ENCODE results near the gene XYLB.
"Not testable (repeated sequence)": the region's sequence is repeated elsewhere in the genome, so short reads cannot be mapped to it uniquely, and the experiment has no call there.

XYLB gene

DNA sequence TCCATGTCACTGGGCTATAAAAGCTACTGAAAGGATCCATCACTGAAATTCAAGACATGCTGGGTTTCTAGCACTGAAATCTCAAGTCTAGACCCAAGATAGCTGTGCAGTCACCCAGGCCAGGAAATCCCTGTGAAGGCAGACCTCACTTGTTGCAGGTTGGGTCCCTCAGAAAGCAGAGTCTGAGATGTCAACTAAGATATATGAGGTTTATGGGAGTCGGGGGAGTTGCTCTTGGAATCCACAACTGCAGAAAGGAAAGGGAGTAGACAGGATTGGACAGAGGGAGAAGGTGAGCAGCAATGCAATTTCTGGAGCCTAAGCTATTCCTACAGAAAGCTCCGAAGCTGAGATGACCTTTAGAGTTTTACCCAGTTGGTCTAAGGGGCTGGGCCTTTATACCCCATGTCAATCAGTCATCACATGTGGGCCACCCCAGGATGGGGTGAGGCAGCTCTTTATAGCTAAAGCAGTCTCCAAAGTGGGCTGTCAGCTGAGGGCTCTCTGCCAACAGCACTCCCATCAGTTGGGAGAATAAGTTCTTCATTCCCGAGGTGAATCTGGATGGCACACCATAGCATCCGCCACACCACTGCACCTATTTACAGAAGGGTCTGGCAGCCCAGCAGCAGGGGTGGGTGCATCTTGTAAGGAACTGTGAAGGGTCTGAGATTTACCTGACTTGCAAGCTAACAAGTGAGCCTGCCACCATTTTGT lies 54.8 kb downstream of the XYLB start:
- no peak for DNase-seq

DNA sequence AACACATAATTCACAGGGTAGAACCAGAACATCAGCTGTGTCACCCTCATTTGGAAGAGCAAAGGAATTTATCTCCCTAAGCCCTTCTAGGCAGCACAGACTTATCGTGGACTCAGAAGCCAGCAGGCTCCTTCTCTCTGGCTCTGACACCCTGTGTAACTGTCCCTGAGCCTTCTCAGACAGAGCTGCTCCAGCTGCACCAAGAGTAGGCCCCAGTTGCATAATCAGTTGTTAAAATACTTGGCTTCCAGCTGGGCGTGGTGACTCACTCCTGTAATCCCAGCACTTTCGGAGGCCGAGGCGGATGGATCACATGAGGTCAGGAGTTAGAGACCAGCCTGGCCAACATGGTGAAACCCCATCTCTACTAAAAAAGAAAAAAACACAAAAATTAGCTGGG lies 57.7 kb downstream of the XYLB start:
- no peak for DNase-seq

DNA sequence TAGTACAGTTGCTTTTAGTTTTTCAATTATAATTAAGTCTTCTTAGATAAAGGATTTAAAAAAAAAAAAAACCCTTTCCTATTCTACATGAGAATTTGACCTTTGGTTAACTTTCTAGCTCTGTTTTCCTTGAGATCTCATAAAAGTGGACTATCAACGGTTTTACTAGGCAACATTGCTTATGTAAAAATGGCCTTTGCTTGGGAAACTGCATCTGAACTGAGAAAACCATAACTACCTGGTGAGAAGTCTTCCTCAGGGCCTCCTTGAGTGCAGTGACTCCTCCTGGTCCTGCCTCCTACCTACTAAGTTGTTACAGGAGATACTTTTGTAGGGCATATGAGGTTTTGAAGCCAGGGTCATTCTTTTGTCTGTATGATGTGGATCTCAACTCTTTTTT lies 65.0 kb downstream of the XYLB start:
- DNase-seq, result no peak

DNA sequence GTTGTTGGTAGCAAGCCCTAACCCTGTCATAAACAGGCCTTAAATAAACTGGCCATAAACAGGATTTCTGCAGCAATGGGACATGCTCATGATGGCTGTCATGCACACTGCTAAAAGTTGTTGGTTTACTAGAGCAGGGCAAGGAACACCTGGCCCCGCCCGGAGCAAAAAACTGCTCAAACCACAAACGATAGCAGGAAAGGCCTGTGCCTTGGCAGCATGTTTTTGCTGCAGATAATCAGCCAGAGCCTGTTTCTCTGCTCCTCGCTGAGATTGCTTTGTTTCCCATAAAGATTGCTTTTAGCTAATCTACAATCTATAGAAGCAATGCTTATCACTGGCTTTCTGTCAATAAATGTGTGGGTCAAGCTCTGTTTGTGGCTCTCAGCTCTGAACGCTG lies 74.2 kb downstream of the XYLB start:
- DNase-seq, result not testable (repeated sequence)

DNA sequence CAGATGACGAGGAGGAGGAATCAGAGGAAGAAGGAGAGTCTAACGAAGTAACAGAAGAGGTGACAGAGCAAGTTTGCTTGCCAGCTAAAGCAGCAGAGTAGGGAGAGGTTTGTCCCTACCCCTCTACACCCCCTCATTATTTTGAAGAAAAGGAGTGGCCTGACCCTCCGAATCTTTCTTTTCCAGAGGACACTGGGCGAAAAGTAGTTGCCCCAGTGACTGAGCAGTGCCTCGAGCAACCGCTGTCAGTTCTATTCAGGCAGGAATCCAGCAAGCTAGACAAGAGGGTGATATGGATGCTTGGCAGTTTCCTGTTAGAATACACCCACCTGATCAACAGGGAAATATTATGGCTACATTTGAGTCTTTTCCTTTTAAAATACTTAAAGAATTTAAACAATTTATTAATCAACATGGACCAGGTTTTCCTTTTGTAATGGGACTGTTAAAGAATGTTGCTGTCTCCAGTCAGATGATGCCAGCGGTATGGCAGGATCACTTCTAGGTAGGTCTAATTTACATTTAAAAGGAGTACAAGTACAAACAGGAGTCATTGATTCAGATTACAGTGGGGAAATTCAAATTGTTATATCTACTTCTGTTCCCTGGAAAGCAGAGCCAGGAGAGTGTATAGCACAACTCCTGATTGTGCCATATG lies 75.2 kb downstream of the XYLB start:
- DNase-seq, result no peak

DNA sequence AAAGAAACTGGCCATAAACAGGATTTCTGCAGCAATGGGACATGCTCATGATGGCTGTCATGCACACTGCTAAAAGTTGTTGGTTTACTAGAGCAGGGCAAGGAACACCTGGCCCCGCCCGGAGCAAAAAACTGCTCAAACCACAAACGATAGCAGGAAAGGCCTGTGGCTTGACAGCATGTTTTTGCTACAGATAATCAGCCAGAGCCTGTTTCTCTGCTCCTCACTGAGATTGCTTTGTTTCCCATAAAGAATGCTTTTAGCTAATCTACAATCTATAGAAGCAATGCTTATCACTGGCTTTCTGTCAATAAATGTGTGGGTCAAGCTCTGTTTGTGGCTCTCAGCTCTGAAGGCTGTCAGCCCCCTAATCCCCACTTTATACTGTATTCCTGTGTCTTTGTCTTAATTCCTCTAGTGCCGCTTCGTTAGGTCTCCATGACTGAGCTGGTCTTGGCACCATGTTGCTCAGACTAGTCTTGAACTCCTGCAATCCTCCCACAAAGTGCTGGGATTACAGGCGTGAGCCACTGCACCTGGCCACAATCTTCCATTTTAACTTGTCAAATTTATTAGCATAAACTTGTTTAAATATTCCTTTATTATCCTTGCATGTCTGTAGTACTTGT lies 80.3 kb downstream of the XYLB start:
- DNase-seq, result not testable (repeated sequence)

DNA sequence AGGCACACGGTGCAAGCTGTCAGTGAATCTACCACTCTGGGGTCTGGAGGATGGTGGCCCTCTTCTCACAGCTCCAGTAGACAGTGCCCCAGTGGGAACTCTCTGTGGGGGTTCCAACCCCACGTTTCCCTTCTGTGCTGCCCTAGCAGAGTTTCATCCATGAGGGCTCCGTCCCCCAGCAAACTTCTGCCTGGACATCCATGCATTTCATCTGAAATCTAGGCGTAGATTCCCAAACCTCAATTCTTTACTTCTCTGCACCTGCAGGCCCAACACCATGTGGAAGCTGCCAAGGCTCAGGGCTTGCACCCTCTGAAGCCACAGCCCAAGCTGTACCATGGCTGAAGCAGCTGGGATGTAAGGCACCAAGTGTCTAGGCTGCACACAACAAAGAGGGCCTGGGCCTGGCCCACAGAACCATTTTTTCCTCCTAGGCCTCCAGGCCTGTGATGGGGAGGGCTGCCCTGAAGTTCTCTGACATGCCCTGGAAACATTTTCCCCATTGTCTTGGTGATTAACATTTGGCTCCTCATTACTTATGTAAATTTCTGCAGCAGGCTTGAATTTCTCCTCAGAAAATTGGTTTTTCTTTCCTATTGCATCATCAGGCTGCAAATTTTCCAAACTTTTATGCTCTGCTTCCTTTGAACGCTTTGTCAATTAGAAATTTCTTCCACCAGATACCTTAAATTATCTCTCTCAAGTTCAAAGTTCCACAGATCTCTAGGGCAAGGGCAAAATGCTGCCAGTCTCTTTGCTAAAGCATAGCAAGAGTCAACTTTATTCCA lies 86.5 kb downstream of the XYLB start:
- not testable (repeated sequence) for DNase-seq

DNA sequence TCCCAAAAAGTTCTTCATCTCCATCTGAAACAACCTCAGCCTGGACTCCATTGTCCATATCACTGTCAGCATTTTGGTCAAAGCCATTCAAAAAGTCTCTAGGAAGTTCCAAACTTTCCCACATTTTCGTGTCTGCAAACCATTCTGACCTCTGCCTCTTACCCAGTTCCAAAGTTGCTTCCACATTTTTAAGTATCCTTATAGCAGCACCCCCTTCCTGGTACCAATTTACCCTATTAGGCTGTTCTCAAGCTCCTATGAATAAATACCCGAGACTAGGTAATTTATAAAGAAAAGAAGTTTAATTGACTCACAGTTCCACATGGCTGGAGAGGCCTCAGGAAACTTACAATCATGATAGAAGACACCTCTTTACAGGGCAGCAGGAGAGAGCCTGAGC lies 87.1 kb downstream of the XYLB start:
- DNase-seq, result not testable (repeated sequence)

DNA sequence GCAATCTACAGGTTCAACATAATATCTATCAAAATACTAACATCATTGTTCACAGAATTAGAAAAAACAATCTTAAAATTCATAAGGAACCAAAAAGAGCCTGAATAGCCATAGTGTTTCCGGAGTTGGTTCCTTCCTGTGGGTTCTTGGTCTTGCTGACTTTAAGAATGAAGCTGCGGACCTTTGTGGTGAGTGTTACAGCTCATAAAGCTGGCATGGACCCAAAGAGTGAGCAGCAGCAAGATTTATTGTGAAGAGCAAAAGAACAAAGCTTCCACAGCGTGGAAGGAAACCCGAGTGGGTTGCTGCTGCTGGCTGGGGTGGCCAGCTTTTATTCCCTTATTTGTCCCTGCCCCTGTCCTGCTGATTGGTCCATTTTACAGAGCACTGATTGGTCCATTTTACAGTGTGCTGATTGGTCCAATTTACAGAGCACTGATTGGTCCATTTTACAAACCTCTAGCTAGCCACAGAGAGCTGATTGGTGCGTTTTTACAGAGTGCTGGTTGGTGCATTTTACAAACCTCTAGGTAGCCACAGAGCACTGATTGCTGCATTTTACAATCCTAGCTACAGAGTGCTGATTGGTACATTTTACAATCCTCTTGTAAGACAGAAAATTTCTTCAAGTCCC lies 92.0 kb downstream of the XYLB start:
- not testable (repeated sequence) for DNase-seq

DNA sequence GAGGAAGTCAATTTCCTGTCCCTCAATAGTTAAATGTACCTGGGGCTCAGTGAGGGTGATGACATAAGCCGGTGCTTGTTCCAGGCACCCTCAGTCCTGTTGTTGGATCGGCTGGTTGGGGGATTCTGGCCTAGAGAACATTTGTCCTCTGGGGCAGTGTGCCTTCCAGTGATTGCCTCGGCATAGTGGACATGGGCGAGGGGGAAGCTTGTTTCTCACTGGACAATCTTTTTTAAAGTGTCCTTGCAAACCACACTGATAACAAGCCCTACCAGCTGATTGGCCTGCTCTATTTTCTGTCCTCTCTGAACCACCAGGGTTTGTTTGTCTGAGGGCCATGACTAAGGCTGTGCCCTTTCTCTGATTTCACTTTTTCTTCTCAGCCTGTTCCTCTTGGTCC lies 96.6 kb downstream of the XYLB start:
- not testable (repeated sequence) for DNase-seq

DNA sequence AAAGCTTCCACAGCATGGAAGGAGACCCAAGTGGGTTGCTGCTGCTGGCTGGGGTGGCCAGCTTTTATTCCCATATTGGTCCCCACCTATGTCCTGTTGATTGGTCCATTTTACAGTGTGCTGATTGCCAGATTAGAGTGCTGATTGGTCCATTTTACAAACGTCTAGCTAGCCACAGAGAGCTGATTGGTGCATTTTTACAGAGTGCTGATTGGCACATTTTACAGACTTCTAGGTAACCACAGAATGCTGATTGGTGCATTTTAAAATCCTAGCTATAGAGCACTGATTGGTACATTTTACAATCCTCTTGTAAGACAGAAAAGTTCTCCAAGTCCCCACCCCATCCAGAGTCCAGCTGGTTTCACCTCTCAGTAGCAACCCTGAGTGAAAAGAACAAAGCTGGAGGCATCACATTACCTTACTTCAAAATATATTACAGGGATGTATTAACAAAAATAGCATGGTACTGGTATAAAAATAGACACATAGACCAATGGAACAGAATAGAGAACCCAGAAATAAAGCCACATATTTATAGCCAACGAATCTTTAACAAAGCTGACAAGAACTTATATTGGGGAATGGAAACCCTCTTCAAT lies 99.6 kb downstream of the XYLB start:
- DNase-seq, result no peak

DNA sequence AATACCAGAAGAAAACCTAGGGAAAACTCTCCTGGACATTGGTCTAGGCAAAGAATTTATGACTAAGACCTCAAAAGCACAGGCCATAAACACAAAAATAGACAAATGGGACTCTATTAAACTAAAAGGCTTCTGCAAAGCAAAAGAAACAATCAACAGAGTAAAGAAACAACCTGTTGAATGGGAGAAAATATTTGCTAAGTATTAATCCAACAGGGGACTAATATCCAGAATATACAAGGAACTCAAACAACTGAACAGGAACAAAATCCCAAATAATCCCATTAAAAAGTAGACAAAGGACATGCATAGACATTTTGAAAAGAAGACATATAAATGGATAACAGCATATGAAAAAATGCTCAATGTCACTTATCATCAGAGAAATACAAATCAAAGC lies 100.2 kb downstream of the XYLB start:
- no peak for DNase-seq

DNA sequence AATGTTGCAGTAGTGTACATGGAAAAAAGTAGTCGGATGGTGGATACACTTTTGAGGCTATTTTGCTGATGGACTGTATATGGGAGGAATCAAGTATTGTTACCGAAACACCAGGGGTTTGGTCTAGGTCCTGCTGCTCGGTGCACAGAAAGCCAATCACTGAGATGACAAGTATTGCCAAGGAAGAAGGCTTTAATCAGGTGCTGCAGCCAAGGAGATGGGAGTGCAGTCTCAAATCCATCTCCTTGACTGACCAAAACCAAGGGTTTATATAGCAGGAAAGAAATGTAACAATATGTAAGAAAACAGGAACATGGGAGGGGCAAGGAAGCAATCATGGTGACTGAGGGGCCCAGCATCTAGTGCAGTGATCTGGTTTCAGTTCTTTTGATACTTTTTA lies 104.3 kb downstream of the XYLB start:
- no peak for DNase-seq

DNA sequence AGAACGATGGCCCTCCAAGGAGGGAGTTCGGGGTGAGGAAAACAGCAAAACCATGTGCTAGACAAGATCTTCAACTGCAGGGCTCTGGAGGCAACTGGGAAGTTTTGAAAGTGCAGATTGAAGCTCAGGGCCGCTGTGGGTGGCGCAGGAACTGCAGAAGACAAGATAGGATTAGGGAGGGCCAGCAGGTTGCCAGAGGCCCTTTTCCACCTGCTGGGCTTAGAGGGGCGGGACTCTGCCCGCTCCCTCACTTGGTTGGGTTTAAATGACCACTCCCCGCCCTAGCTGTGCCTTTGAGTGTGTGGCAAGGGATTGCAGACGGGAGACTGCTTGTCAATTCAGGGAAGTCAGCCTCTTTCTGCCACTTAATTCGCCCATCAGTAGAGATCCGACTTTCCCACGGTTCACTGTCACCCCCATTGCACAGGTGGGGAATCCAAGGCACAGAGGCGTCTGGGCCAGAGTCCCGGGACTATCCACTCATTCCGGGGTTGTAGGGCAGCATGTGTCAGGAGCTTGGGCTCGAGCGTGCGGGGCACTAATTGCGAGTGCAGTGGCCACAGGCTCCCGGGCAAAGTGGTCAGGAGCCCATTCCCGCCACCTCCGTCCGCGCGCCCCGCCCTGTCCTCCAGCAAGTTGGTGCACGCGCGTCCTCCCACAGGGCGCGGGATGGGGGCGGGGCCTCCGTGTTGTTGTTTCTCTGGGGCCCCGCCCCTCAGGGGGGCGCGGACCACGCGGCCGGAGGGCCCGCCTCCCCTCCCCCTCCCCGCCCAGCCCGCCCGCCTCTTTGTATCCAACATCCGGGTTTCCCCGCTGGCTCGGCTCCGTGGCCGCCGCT lies 106.7 kb downstream of the XYLB start, which contains the start of gene ACVR2B:
TSS of gene ACVR2B (plus strand) at position 816 of the 838 bp plus-strand sequence. CDS start 433 bp downstream, outside the sequence.
- DNase-seq, result peak; percentile 70

DNA sequence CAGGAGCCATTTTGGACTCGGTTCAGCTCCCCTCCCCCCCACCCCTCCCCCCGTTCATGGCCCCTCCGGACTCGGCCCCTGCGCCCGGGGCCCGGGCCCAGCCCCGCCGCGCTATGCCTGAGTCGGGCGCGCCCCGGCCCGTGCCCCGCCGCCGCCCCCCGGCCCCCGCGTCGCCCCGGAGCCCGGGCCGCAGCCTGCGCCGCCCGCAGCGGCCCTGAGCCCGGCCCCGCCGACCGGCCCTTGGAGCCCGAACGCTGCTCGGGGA lies 107.3 kb downstream of the XYLB start:
- no peak for DNase-seq

DNA sequence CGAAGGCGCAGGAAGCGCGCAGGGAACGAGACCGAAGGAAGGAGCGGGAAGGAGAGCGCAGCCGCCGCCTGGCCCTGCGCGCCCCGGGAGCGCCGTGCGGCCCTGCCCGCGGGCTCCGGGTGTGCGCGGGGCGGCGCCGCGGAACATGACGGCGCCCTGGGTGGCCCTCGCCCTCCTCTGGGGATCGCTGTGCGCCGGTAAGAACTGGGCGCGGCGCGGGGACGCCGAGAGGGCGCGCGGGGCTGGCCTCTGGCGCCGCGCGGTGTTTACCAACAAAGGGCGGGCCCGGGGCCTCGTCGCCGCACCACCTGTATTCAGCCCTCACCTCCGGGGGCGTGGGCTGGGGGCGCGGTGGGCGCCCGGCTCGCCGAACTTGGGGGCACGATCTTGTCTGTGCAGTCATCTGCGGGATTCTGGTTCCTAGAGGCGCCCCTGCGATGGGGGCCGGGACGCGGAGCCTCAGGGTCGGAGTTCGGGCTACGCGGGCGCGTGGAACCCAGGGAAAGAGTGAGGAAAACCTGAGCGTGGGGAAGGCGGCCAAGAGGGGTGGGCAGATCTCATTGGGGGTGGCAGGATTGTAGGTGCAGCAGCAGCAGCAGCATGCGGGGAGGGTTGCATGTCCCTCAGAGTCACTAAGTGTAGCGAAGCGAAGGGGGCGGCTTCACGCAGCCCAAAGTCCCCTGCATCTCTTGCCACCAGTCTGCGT lies 107.7 kb downstream of the XYLB start:
- DNase-seq, result peak; percentile 49

DNA sequence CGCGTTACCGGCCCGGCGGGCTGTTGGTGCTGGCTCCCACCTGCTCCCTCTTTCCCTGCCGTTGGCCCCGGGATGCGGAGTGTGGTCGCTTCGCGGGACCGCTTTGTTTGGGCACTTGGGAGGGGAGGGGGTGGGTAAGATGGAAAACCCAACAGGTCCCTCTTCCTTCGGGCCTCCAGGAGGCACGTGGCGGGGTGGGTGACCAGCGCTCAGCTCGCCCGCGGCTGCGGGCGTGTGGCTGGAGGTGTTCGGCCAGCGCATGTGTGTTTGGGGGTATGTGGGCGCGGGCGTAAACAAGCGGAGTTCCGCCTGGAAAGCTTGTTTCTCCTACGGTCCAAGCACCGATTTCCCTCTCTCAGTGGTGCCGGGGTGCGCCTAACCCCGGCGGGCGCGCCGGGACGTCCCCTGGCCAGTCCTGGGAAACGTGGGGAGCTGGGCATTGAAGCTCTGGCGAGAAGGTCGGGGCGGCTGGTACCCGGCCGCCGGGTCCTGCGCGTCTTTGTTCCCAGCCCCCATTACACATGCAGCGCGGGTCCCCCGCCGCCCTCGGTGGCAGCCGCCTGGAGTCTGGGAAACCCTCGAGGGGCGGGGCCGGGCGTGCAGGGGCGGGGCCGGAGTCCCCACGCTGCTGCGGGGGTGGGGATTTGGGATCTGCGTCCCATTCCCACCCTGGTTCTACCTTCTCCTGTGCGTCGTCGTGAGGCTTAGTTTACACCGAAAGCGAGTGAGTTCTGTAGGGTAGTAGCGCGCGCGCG lies 108.5 kb downstream of the XYLB start:
- DNase-seq, result peak; percentile 53

DNA sequence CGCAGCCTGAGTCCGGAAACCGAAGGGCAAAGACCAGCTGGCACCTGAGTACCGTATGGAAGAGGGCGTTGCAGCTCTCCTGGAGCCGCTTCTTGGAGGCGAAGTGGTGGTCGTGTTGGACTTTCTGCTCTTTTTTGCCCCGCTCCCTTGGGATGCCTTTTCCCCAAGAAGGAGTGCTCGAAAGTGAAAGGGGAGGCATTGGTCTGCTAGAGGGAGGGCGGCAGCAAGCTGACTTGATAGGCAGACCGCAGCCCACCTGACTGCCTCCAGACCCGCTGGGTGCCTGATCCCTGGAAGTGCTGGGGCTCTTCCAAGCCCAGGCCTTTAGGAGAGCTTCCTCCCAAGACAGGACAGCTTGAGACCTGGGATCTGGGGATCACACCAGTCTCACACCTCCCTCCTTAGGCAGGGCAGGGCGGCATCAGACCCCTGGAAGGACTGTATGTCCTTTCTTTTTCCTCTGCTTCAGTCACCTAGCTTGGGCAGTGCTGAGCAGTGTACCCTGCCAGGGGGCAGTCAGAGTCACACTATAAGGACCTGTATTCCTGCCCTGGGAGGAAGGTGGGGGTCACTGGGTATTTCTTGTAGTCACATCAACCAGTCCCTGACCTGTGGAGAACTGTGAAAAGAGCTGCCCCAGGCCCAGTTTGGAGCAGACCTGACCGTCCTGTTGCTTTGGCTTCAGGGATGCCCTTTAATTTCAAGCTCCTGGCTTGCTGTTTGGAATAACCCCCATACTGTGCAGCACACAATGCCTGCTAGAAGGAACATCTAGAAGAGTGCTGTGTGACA lies 109.2 kb downstream of the XYLB start:
- DNase-seq, result no peak

Data from activated CD4-positive, CD25-positive, alpha-beta regulatory T cell treated with anti-CD3 and anti-CD28 coated beads, Interleukin-2, amount 50 U/mL, for 72 hours (primary cell).